HG02885 (cell line): Measurements from ENCODE around the gene RPP25L.

Experiments used
- ATAC-seq: cut with Tn5 transposase; IDR thresholded peaks from one replicate; pipeline ENCODE4 v1.9.1; 2021; ENCODE audit warnings: mild to moderate bottlenecking; ENCODE audit not compliant: unreplicated experiment, poor library complexity

The RPP25L gene

DNA sequence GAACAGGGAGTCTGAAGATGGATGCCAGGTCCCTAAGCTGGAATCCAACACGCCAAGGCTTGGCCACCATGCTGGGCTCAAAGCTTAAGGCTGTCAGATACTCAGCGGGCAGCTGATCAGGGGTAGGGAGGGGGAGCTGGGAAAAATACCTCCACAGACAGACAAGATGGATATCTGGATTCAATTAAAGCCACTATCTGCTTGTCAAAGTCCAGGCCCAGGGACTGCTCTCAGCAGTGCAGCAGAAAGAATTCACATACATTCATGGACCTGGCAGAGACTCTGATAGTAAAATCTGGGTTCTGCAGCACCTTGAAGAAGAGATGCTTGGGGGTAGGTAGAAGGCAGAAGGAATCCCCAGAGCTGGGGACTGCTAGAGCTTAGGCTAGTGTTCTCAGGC lies 3.2 kb upstream of the RPP25L start:
- ATAC-seq: no peak

- ATAC-seq: no peak
These were observed 992 bp upstream of the RPP25L start for GRCh38 chr9:34612788-34613390.

DNA sequence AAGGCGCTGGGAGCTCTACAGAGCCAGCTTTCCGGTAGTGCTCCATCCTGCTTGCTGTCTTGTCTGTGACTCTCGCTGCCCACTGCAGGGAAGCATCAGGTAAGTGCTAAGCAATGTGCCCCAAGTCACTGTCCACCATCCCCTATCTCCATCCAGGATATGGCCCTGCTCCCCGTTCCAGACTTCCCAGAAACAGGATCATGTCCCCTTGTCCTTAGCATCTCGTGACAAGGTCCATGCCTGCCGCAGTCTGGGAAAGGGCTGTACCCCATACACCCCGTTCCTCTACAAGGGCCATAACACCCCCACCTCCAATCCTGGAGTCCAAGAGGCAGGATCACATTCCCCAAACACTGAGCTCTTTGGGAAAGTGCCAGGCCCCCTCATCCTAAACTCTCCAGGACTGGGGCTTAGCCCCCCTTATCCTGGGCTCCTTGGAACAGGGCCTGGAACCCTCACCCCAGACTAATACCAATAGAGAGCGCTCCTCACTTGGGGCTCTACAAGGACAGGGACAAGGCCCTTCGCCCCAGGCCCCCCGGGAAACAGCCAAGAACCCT lies 566 bp downstream of the RPP25L start:
- peak; percentile 23 for ATAC-seq

DNA sequence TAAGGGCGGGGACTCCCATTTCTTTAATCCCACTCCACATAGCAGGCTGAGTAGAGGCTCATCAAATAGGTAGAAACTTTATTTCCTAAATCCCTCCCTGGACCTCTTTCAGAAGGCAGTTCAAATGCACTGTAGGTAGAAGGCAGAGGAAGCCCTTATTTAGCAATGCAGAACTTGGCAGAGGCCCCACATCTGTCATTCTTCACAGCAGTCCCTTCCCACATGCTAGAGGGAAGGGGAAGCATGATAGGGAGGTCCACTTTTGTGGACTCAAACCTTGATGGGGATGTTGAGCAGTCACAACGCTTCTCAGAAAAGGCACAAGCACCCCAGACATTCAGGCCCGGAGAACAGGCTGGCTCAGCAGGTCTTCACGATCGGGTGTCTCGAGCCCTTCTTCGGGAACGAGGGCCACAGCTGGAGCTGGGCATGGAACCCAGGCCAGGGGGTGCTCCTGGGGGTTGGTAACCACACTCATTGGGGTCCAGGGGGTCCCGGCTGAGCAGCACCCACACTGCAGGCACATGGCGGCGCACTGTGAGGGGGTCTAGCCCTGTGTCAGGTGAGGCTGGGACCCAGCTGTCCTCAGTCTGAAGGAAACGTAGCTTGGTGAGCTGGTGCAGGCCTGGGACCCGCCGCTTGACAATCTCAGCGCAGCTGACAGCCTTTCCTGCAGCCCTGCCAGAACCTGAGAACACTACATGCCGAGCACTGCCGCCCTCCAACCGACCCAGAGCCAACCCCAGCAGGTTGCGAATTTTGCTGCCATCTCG lies 1.3 kb downstream of the RPP25L start:
- ATAC-seq: no peak

DNA sequence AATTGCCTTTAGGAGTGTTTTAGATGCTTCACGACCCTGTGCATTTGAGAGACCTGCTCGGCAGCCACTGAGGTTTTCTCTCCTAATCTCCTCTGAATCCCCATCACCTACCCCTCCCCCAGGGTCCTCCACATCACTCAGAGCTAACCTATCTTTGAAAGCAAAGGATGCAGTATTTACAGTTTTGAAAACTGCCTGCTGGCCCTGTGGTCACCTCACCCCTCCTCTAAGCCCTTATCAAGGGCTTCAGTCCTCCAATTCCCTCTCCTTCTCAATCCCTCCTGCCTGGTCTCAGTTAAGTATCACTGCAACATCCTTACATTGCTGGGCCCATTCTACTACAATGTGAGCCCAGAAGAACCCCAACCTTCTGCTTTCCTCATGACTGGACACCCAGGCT lies 4.6 kb downstream of the RPP25L start:
- ATAC-seq: no peak

DNA sequence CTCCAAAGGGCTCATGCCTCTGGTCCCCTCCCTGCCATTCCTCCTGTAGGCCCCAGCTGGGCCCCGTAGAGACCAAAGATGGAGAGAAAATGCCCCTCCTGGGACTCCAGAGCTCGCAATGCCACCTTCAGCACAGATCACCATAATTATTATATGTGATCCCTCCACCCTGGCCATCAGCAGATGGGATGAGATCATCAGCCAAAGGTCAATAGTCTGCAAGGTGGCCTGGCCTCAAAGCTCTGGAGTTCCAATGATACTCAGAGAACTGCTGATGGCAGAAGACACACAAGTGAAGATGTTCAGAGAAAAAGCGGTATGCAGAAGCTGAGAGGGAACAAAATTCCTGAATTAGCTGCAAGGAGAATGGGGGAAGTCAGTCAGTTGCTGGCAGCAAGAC lies 5.0 kb downstream of the RPP25L start:
- ATAC-seq: no peak

- ATAC-seq: no peak
These were observed 5.7 kb downstream of the RPP25L start for GRCh38 chr9:34606190-34606589.

- peak; percentile 61 for ATAC-seq
These were observed 8.2 kb downstream of the RPP25L start for GRCh38 chr9:34603610-34604231.

DNA sequence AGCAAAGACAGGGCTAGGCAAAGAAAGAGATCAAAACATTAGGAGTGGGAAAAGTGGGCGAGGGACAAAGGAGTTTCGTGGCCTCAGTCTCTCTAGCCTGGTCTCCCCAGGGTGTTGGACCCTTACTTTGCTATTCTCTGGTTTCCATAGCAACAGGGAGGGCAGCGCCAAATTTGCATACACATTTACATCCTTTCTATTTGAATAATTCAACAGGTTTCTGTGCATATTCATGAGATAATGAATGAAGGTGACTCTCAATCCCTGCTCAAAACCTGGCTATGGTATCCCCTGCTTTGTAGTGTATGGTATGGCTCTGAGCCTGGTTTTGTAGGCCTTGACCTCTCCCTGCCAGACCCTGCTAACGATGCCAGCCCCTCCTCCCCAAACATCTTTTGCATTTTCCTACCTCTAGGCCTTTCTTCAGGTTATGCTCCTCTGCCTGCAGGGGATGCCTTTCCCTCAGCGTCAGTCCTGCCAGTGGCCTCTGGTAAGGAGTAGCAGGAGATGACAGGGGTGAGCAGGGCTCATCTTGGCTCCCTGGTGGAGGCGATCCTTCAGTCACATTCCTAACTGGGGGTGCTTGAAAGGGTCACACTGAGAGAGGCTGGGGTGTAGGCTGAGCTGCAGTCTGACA lies 9.8 kb downstream of the RPP25L start:
- ATAC-seq: no peak

- ATAC-seq: no peak
These were observed 11.0 kb downstream of the RPP25L start for GRCh38 chr9:34600908-34601307.

DNA sequence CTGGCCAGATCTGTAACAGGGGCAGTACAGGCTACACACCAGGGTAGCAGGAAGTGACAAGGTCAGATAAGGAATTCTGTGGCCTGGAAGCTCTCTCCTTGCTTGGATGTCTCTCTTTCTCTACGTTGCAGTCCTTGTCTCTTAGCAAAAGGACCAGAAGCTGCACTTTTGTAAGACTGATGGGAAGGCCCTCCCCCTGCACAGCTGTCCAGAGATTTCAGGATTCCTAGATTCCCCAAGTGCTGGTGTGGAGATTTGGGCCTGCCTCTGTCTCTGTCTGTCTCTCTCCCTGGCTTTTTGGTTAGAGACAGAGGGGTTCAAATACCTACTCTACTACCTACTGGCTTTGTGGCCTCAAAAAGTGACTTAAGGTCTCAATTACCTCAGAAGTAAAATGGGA lies 12.4 kb downstream of the RPP25L start:
- no peak for ATAC-seq

GRCh38 chr9:34594177-34594576 lies 17.7 kb downstream of the RPP25L start:
- ATAC-seq: no peak

DNA sequence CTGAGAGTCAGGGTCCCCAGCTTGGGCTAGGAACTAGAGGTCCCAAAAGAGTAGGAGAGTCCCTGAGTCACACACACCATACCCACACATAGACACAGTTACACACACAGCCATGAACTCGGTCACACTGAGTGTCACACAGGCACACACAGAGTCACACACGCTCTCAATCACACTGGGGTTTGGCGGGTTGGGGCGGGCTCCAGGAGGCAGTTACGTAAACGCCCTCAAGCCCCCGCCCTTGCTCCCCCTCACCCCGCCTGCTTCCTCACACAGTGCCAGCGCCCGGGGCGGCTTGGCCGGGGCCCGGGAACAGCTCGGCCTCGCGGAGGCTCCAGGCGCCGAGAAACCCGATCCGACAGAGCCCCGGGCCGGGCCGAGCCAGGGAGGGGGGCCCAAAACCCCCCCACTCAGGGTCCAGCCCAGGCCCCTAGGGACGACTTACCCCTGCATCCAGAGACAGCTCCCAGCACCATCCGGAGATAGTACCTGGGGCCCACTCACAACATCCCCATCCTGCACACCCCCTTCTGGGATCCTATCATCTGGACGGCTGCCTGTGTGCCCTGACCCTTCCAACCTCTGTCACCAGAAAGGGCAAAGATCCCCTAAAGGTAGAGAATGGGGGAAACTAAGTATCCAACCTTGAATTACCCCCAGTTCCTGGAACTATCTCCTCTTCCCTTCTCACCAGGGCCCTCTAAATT lies 18.8 kb downstream of the RPP25L start:
- ATAC-seq: no peak

- no peak for ATAC-seq
These were observed 19.7 kb downstream of the RPP25L start for GRCh38 chr9:34591917-34592866.

- peak; percentile 80 for ATAC-seq
These were observed 20.5 kb downstream of the RPP25L start for GRCh38 chr9:34591248-34591916.

DNA sequence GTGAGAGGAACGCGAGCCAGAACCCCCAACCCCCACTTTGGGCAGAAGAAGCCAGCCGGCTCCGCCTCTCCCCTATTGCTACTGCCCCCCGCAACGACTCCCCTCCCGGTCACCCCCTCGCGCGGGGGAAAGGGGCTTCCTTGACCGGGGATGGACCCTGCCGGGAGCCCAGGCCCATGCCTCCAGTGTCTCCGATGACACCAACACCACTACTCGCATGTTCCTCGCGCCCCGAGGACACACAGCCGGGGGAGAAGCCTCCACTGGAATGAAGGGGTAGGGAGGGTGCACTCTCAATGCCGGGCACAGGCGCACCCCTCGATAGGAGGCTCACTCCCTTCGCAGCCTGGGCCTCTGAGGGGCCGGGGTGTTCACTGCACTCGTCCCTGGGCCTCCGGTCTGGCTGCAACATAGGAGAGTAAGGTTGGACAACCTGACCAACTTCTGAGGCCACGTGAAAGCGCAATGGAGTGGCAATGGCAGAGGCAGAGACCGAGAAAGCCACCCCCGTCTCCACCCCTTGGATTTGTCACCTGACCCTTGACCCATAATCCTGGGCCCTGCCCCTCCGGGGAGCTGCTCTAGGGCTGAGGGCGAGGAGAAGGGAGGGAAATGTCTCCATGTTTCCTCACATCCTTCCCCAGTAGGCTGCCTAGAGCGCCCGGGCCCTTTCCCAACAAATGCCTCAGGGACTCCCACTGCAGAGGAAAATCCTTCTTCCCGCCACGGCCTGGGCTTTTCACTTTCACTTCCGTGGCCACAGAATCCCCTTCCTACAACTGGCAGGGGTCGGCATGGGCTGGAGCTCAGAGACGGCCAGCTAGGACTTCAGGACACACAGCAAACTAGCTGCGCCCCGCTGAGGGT lies 21.3 kb downstream of the RPP25L start:
- no peak for ATAC-seq

DNA sequence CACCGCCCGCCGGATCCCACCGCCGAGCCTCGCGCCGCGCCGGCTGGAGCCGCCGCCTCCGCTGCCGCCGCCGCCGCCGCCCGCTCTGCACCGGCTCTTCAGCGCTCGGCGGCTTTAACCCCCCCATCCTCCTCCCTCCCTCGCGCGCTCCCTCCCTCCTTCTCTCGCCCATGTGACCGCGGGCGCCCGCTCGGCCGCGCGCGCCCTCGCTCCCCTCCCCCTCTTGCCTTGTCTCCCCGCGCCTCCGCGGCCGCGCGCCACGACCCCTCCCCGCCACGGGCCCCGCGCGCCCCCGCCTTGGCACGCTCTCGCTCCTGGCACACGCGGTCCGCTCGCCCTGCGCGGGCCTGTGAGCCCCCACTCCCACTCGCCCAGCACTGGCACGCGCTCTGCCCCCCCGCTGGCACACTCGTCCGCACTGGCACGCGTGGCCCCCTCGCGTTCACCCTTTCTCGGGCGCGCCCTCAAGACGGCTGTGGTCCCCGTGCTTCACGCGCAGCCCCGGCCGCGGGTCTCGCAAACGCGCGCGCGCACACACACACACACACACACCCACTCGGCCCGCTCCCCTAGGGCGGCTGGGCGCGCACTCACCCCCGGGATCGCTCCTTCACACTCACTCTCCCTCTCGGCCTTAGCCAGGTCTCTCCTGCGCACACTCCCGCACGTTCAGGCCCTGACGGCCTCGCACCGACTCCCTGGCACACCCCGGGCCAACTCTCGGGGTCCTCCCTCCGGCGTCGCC lies 22.1 kb downstream of the RPP25L start, which contains the start of gene CNTFR:
Gene CNTFR (minus strand): TSS at position 89 of the 745 bp plus-strand sequence. CDS start 20,743 bp downstream, outside the sequence.
- no peak for ATAC-seq
